Astrocyte (in vitro differentiated cells and primary cell): Measurements from ENCODE around the gene CLEC16A. TPM values are rescaled to one million over a fixed set of nuclear protein-coding genes. Genes with fewer than 3 reads are reported as not detected.
A peak's percentile ranks its signal among the peaks of the same experiment; 100 is the strongest.

Experiments used
- DNase-seq: peaks from one replicate; pipeline ENCODE4 v3.0.0-alpha.2; 2010; ENCODE audit warnings: low read depth
- FAIRE-seq: peaks from 2 replicates; lab custom pipeline; 2011; peaks lifted over from hg19 to GRCh38; lab: Jason Lieb, UNC
- H2AFZ ChIP-seq: 2 replicates; pipeline ENCODE4 v1.6.0; 2012; ENCODE audit warnings: low read depth, low read length, inconsistent platforms
- H3K27ac ChIP-seq: 2 replicates; pipeline ENCODE4 v1.5.1; 2011; ENCODE audit warnings: low read depth, low read length, inconsistent platforms
- H3K27me3 ChIP-seq: 2 replicates; pipeline ENCODE4 v1.6.0; 2011; ENCODE audit warnings: low read length, inconsistent platforms; ENCODE audit not compliant: insufficient read depth
- H3K36me3 ChIP-seq: 2 replicates; pipeline ENCODE4 v1.5.1; 2011; ENCODE audit warnings: low read length, inconsistent platforms; ENCODE audit not compliant: insufficient read depth
- H3K4me1 ChIP-seq: 2 replicates; pipeline ENCODE4 v1.5.1; 2011; ENCODE audit warnings: low read length, inconsistent platforms; ENCODE audit not compliant: insufficient read depth
- H3K4me2 ChIP-seq: 2 replicates; pipeline ENCODE4 v1.6.0; 2012; ENCODE audit warnings: low read length, inconsistent platforms
- H3K4me3 ChIP-seq: 2 replicates; pipeline ENCODE4 v1.5.1; 2011; ENCODE audit warnings: low read depth, mild to moderate bottlenecking, low read length, inconsistent platforms; ENCODE audit not compliant: insufficient read depth
- H3K79me2 ChIP-seq: 2 replicates; pipeline ENCODE4 v1.6.0; 2012; ENCODE audit warnings: mild to moderate bottlenecking, low read length, inconsistent platforms; ENCODE audit not compliant: insufficient read depth
- H3K9ac ChIP-seq: 2 replicates; pipeline ENCODE4 v1.6.0; 2012; ENCODE audit warnings: mild to moderate bottlenecking, low read length, inconsistent platforms
- H3K9me3 ChIP-seq: 2 replicates; pipeline ENCODE4 v1.5.1; 2012; ENCODE audit warnings: low read depth, mild to moderate bottlenecking, low read length, inconsistent platforms; ENCODE audit not compliant: insufficient read depth
- H4K20me1 ChIP-seq: 2 replicates; pipeline ENCODE4 v1.6.0; 2012; ENCODE audit warnings: low read length, inconsistent platforms; ENCODE audit not compliant: insufficient read depth
- H3K27ac Mint-ChIP-seq: one replicate; pipeline ENCODE4 v1.8.0; 2021; ENCODE audit warnings: mild to moderate bottlenecking, mixed read lengths; ENCODE audit not compliant: unreplicated experiment
- H3K27me3 Mint-ChIP-seq: one replicate; pipeline ENCODE4 v1.8.0; 2021; ENCODE audit warnings: low read depth, mixed read lengths; ENCODE audit not compliant: unreplicated experiment
- H3K36me3 Mint-ChIP-seq: one replicate; pipeline ENCODE4 v1.8.0; 2021; ENCODE audit warnings: low read depth, mixed read lengths; ENCODE audit not compliant: unreplicated experiment
- H3K4me1 Mint-ChIP-seq: one replicate; pipeline ENCODE4 v1.8.0; 2021; ENCODE audit warnings: low read depth, mixed read lengths; ENCODE audit not compliant: unreplicated experiment
- H3K4me3 Mint-ChIP-seq: one replicate; pipeline ENCODE4 v1.8.0; 2021; ENCODE audit warnings: mild to moderate bottlenecking, moderate library complexity, mixed read lengths; ENCODE audit not compliant: unreplicated experiment
- H3K9me3 Mint-ChIP-seq: one replicate; pipeline ENCODE4 v1.8.0; 2021; ENCODE audit warnings: mild to moderate bottlenecking, mixed read lengths; ENCODE audit not compliant: unreplicated experiment
- EZH2 ChIP-seq: IDR thresholded peaks from 2 replicates; pipeline ENCODE4 v1.6.1; 2012; ENCODE audit warnings: mild to moderate bottlenecking, low read length, inconsistent platforms; ENCODE audit not compliant: insufficient read depth
- total RNA-seq: library from RNA; stranded (reverse); gene quantifications from 2 replicates; pipeline ENCODE4 v1.2.1, GENCODE V29; 2021
- TF ChIP-seq, protein P1 (sequence below): IDR thresholded peaks from 2 replicates; pipeline ENCODE4 v1.5.1; 2011; ENCODE audit warnings: low read depth, mild to moderate bottlenecking, inconsistent platforms, low read length, moderate library complexity; ENCODE audit not compliant: insufficient read depth

CLEC16A gene
- total RNA-seq, 1 donor from 2014 or later, result 31.7 TPM

DNA sequence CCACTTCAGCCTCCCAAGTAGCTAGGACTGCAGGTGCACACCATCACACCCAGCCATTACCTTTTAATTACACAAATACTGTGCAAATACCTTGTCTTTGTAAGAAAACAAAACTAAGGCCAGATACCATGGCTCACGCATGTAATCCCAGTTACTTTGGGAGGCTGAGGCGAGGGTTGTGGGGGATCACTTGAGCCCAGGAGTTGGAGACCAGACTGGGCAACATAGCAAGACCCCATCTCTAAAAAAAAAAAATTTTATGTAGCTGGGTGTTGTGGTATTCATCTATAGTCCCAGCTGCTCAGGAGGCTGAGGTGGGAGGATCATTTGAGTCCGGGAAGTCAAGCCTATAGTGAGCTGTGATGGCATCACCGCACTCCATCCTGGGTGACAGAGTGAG is 151.6 kb downstream of the CLEC16A start:
- H3K27me3 ChIP-seq, result no peaks in the 10 kb centered on the region
- Mint-ChIP-seq H3K4me1 (peaks cover 41% of the 10 kb centered on the region), H3K27me3 (no peaks in the 10 kb centered on the region), H3K27ac (no peak overlapping the region), H3K4me3 (no peak overlapping the region), H3K36me3 (peaks cover 8% of the 10 kb centered on the region), H3K9me3 (no peaks in the 10 kb centered on the region)
- H3K36me3 ChIP-seq, result no peaks in the 10 kb centered on the region
- no peaks in the 10 kb centered on the region for H4K20me1 ChIP-seq
- H3K4me1 ChIP-seq, result peaks cover 40% of the 10 kb centered on the region
- TF ChIP-seq, protein P1, sequence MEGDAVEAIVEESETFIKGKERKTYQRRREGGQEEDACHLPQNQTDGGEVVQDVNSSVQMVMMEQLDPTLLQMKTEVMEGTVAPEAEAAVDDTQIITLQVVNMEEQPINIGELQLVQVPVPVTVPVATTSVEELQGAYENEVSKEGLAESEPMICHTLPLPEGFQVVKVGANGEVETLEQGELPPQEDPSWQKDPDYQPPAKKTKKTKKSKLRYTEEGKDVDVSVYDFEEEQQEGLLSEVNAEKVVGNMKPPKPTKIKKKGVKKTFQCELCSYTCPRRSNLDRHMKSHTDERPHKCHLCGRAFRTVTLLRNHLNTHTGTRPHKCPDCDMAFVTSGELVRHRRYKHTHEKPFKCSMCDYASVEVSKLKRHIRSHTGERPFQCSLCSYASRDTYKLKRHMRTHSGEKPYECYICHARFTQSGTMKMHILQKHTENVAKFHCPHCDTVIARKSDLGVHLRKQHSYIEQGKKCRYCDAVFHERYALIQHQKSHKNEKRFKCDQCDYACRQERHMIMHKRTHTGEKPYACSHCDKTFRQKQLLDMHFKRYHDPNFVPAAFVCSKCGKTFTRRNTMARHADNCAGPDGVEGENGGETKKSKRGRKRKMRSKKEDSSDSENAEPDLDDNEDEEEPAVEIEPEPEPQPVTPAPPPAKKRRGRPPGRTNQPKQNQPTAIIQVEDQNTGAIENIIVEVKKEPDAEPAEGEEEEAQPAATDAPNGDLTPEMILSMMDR, result no peak
- H3K4me2 ChIP-seq, result no peak overlapping the region
- no peak overlapping the region for H3K27ac ChIP-seq
- no peaks in the 10 kb centered on the region for H3K79me2 ChIP-seq
- H2AFZ ChIP-seq, result no peak overlapping the region
- H3K4me3 ChIP-seq, result no peak overlapping the region
- no peak for DNase-seq
- no peak overlapping the region for H3K9ac ChIP-seq
- H3K9me3 ChIP-seq, result no peaks in the 10 kb centered on the region
- no peak for FAIRE-seq

DNA sequence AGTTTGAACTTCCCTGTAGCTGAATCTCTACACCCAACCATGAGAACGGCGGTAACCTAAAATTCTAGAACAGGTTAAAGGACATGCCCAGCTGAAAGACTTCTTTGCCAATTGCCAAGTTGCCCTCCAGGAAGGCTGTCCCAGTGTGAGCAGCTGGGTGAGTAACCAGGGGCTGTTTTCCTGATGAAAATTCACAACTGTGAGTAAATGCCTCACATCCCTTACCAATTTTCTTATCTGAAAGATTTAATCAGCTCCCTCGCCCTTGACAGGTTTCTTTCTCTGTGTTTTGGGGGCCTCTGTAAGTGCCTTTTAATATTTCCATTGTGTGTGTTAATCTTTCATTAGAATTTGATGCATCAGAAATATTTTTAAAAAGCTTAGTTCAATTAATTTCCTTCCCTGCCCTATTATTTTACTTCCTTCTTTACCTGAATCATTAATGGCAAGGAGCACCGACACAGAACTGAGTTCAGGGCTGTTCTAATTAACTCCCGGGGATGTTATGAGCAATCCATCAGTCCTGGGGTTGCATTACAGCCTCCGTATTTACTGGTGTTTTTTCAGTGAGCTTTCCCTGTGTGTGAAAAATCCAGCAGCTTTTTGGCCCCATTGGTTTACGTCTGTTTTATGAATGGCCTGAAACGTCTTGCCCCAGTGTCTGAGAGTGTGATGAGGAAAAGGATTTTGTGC is 152.9 kb downstream of the CLEC16A start:
- no peak for FAIRE-seq
- H3K36me3 ChIP-seq, result no peaks in the 10 kb centered on the region
- Mint-ChIP-seq H3K4me3 (no peak overlapping the region), H3K27ac (peak overlapping the region; percentile 18), H3K36me3 (peaks cover 4% of the 10 kb centered on the region), H3K9me3 (no peaks in the 10 kb centered on the region), H3K4me1 (peaks cover 48% of the 10 kb centered on the region), H3K27me3 (no peaks in the 10 kb centered on the region)
- no peak overlapping the region for H3K4me2 ChIP-seq
- H3K4me3 ChIP-seq, result no peak overlapping the region
- DNase-seq, result no peak
- H2AFZ ChIP-seq, result no peak overlapping the region
- H3K9ac ChIP-seq, result no peak overlapping the region
- no peaks in the 10 kb centered on the region for H3K27me3 ChIP-seq
- H4K20me1 ChIP-seq, result no peaks in the 10 kb centered on the region
- H3K9me3 ChIP-seq, result no peaks in the 10 kb centered on the region
- TF ChIP-seq, protein P1, result no peak
- TF ChIP-seq EZH2, result no peak
- H3K27ac ChIP-seq, result no peak overlapping the region
- H3K79me2 ChIP-seq, result no peaks in the 10 kb centered on the region
- H3K4me1 ChIP-seq, result peaks cover 47% of the 10 kb centered on the region

DNA sequence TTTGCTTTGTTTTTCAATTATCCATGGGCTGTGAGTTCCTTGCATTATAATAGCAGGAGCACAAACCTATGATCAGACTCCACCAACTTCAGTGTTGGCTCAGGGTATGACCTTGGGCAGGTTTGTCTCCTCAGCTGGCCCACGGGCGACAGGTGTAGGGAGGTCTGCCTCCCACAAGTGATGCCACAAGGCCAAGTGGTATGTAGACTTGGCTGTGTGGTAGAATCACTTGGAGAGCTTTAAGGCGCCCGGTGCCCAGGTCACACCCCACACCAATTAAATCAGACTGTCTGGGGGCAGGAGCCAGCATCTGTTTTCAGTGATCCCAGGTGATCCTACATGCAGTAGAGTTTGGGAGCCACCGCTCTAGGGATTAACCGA is 153.4 kb downstream of the CLEC16A start:
- no peak for FAIRE-seq
- no peak for TF ChIP-seq EZH2
- TF ChIP-seq, protein P1, result no peak
- H3K9me3 ChIP-seq, result no peaks in the 10 kb centered on the region
- Mint-ChIP-seq H3K27me3 (no peaks in the 10 kb centered on the region), H3K36me3 (peaks cover 2% of the 10 kb centered on the region), H3K9me3 (no peaks in the 10 kb centered on the region), H3K4me3 (no peak overlapping the region), H3K4me1 (peaks cover 49% of the 10 kb centered on the region), H3K27ac (no peak overlapping the region)
- no peak for DNase-seq
- H3K4me2 ChIP-seq, result no peak overlapping the region
- no peak overlapping the region for H3K4me3 ChIP-seq
- H3K9ac ChIP-seq, result no peak overlapping the region
- no peaks in the 10 kb centered on the region for H3K27me3 ChIP-seq
- no peak overlapping the region for H2AFZ ChIP-seq
- no peaks in the 10 kb centered on the region for H3K79me2 ChIP-seq
- no peaks in the 10 kb centered on the region for H3K36me3 ChIP-seq
- H4K20me1 ChIP-seq, result no peaks in the 10 kb centered on the region
- H3K4me1 ChIP-seq, result peaks cover 47% of the 10 kb centered on the region
- no peak overlapping the region for H3K27ac ChIP-seq
